CD4-positive, alpha-beta T cell treated with Interleukin-1 beta for 1 hour (primary cell): ENCODE results near the gene STAB2.

Experiments used
- DNase-seq, 2 donors: peaks; one replicate each; pipeline ENCODE4 v3.0.0-alpha.2; 2020 to 2022

Gene STAB2, protein sequence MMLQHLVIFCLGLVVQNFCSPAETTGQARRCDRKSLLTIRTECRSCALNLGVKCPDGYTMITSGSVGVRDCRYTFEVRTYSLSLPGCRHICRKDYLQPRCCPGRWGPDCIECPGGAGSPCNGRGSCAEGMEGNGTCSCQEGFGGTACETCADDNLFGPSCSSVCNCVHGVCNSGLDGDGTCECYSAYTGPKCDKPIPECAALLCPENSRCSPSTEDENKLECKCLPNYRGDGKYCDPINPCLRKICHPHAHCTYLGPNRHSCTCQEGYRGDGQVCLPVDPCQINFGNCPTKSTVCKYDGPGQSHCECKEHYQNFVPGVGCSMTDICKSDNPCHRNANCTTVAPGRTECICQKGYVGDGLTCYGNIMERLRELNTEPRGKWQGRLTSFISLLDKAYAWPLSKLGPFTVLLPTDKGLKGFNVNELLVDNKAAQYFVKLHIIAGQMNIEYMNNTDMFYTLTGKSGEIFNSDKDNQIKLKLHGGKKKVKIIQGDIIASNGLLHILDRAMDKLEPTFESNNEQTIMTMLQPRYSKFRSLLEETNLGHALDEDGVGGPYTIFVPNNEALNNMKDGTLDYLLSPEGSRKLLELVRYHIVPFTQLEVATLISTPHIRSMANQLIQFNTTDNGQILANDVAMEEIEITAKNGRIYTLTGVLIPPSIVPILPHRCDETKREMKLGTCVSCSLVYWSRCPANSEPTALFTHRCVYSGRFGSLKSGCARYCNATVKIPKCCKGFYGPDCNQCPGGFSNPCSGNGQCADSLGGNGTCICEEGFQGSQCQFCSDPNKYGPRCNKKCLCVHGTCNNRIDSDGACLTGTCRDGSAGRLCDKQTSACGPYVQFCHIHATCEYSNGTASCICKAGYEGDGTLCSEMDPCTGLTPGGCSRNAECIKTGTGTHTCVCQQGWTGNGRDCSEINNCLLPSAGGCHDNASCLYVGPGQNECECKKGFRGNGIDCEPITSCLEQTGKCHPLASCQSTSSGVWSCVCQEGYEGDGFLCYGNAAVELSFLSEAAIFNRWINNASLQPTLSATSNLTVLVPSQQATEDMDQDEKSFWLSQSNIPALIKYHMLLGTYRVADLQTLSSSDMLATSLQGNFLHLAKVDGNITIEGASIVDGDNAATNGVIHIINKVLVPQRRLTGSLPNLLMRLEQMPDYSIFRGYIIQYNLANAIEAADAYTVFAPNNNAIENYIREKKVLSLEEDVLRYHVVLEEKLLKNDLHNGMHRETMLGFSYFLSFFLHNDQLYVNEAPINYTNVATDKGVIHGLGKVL (N-terminal part only)

DNA sequence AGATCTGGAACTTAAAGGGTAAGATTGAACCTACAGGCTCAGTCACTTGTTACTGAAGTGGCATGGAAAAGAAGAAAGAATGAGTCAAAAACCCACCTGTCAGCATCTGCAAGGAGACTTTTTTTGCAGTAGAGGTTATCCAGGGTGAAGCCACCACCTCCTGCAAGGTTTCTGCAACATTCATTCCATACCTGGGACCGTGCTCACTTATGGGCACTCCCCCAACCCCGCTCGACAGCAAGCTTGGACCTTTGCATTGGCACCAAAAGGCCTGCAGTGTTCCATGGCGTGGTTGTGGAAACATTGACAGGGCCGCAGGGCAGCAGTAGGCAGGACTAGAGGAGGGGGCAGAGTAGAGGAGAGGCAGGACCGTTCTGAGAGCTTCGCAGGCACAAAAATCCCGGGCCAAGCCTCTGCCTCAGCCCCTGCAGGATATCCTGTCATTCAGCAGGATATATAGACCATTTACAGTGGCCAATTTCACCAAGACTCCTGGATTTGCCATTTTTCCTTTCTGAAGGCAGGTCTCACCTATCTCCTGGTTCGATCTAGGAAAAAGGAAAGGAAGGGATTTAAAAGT, at the start of gene STAB2:
Gene STAB2, plus strand, starts transcription at position 483 of the 580 bp plus-strand sequence. CDS start 204 bp downstream, outside the sequence.
- DNase-seq, result no peak

DNA sequence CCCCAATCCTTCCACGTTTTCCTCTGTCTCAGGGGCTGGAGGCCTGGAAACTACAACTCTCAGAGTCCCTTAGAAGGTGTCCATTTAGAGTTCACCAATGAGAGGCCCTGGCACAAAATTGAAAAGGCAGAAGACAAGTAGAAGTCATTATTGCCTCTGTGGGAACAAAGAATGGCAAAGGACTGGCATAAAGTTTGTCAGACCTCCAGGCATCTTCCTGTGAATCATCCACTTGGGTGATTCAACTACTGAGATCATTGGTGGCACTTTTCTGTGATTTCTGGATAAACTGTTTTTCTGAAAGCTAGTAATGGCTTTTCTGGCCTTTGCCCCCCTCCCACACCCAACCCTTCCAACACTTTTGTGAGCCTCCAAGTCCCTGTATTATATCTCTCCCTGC, 48.7 kb upstream of the STAB2 start:
- no peak for DNase-seq

DNA sequence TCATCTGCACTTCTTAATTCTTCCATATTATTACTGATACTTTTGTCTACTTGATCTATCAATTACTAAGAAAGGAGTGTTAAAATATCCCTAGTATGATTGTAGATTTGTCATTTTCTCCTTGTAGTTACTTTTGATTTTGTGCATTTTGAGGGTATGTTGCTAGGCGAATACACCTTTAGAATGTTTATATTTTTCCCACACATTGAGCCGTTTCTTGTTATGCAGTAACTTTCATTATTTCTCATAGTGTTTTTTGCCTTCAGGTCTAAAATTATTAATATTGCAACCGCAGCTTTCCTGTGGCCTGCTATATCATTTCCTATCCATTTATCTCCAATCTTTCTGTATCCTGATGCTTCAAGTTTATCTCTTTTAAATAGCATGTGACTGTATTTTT, 46.8 kb upstream of the STAB2 start:
- DNase-seq, result no peak

DNA sequence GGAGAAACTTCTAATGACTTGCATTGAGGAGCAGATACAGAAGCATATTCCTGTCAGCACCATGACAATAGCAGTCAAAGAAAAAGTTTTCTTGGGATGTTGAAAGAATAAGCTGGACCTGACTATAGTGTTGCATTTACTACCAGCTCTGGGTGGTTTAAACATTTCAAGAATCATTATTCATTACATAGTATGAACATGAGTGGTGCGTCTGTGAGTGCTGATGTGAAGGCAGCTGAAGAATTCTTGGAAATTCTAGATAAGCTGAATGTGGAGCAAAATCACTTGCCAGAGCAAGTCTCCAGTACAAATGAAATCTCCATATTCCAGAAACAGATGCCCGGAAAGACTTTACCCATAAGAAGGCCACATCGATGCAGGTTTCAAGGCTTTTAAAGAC, 45.0 kb upstream of the STAB2 start:
- DNase-seq, result no peak

DNA sequence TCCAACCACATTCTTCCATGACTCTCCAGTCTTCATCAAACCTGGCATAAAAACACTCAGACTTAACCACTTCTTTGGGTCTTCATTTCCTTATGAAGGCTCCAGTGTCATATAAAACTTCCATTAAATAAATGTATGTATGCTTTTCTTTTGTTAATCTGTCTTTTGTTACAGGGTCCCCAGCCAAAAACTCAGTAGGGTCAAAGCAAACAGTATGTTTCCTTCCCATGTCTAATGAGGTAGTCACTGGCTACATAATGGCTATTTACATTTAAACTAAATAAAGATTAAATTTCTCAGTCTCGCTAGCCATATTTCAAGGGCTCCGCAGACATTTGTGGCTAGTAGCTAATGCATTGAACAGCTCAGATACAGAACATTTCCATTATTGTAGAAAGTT, 40.1 kb upstream of the STAB2 start:
- DNase-seq, result no peak

DNA sequence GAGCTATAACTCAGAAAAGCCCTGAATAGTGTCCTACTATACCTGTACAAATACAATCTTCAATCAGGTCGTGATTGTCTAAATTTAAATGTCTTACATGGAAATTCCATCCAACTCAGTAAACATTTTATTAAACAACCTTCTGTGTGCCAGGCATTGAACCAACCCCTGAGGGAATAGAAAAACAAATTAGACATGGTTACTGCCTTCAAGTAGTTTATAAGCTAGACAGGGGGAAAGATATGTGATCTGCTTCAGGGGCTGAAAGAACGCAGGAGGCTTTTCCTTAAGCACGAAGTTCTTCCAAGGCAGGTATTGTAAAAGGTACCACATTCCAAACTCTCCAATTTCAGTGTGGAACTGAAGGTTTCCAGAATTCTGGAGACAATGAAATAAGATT, 39.7 kb upstream of the STAB2 start:
- DNase-seq, result no peak

DNA sequence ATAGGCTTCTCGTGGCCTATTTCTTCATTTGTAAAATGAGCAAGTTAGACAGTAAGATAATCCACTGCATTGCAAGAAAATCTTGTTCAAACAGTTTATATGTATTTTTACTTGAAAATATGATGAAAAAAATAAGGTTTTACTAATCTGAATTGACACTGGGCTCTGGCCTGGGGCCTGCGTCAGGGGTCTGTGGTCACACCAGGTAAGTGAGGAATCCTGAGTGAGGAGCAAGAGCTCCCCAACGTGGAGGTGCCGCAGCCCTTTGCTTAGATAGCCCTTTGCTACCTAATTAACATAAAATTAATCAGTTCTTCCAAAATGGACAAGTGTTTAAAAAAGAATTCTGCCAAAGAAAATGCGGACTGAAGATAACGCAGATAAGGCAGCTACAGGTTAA, 39.1 kb upstream of the STAB2 start:
- DNase-seq, result no peak

DNA sequence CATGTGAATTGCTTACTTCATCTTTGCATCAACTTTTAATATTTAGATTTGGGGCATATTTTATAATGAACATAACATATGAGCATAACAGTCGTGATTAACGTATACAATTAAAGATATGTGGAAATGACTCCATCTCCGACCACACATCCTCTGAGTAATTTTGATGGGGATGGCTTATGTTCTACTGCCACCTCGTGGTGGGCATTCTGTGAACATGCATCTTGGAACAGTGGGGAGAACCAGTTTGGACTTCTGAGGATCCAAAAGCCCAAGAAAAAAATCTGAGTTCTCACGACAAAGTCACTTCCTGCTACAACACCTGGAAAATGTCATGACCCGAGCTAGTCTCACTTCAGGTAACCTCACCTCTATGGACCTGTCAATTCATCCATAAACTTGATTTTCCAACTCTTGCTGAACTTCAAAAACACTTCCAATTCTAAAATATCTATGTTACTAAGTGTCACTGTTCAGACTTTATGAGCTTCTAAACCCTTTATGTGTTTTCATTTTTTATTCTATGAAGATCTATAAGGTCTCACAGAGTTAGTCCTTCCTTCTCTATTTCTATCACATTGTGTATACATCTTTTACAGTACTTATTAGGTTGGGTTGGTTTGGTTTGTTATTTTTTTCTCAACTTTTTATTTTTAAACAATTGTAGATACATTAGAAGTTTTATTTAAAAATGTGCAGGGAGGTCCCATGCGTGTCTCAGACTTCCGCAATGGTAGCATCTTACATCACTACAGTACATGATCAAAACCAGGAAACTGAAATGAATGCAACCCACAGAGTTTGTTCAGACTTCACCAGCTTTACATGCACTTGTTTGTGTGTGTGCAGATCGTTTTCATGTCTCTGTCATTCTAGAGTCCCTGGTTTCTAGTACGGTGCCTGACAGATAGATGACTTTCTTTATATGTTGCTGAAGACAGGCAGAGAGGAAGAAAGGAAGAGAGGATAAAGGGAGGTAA, 38.2 kb upstream of the STAB2 start:
- DNase-seq, result peak; percentile 54 to 66

DNA sequence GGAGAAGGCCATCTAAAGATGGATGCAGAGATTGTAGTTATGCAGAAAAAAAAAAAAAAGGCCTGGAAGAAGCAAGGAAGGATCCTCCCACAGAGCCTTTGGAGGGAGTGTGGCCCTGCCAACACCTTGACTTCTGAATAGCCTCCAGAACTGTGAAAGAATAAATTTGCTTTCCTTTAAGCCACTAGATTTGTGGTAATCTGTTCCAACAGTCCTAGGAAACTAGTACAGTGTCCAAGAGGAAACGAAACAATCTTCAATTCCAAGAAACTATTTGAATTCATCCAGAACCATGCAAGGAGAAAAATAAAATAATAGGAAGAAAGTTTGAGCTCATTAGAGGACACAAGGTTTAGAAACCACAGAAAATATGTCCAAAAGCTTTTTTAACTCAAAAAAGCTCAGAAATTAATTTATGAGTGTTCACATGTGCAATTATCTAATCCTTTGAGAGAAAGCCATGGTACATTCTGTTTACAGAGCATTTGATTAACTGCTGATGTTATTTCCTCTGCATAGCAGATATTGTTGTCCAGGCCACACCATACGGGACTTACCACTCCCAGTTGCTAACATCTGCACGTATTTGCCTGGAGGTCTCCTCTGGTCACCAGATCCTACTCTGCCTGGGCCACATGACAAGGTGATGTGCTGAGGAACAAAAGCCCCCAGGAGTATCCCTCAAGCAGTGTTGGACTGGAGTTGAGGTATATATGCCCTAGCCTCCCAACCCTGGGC, 30.0 kb upstream of the STAB2 start:
- no peak for DNase-seq

DNA sequence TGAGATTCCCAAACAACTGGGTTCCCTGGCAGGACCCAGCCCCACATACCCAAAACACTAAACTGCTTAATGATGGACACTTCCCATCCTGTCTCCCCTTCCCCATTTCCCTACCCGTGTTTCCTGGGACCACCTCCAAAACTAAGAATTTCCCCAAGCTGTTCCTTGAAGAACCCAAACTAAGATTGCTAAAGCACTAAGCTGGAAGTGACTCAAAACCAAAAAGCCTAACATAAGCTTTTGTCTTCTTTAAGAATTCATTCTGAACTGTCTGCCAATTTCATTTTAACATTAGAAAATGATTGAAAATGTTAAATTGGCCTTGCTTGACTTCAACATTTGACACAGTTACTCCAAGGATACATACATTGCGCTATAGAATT, 29.5 kb upstream of the STAB2 start:
- no peak for DNase-seq

DNA sequence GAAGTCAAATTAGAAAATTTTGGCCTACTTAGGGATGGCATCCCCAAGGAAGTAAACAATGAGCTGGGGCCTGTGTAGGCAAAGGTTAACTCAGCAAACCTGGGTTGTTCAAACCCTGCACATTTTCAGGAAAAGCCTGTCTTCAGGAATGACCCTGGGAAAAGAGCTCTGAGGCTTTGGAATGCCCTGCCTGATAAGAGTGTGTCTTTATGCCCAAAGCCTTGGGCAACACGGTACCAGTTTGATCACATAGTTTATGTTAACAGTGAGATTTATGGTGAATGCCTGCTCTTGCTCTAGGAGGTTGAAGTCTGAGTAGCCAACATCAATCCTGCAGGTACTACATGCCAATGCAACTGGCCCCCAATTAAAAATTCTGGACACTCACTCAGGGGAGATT, 28.2 kb upstream of the STAB2 start:
- no peak for DNase-seq

DNA sequence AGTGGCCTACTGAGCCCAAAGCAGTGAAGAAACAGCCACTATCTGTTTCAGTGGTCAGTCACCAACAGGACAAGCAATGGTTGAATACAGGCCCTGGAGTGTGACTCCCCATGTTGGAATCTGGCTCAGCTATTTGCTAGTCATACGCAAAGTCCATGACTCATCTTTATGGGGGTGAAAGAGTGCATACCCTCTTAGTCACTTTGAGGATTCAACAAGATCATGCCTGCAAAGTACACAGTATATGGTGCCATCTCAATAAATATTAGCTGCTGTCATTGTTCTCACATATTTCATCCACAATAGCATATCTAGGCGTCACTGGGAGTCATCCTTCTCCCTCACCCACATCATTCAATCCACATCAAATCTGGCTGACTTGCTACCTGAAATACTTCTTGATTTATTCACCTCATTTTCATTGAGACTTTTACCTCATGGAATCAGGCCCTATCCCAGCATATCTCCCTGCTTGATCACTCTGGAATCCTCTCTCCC, 26.4 kb upstream of the STAB2 start:
- no peak for DNase-seq

DNA sequence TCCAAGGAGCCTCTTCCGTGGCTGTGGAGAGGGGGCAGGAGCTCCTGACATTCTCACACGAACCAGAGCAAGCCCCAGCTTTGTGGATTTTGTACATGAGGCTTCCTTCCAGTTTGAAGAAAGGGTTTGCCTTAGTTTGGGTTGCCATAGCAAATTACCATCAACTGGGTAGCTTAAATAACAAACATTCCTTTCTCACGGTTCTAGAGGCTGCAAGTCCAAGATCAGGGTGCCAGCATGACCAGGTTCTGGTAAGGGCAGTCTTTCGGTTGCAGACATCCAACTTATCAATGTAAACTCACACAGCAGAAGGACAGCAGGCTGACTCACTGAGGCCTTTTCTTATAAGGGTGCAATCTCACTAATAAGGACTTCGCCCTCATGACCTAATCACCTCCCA, 25.9 kb upstream of the STAB2 start:
- no peak for DNase-seq

DNA sequence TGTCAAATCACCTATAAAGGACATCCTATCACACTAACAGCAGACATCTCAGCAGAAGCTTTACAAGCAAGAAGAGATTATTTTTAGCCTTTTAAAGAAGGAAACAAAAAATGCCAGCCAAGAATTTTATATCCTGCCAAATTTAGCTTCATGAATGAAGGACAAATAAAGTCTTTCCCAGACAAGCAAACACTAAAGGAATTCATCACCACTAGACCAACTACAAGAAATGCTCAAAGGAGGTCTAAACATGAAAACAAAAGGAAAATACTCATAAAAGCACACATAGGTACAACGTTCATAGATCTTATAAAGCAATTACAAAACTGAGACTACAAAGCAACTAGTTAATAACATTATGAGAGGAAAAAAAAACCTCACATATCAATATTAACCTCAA, 20.7 kb upstream of the STAB2 start:
- no peak for DNase-seq

DNA sequence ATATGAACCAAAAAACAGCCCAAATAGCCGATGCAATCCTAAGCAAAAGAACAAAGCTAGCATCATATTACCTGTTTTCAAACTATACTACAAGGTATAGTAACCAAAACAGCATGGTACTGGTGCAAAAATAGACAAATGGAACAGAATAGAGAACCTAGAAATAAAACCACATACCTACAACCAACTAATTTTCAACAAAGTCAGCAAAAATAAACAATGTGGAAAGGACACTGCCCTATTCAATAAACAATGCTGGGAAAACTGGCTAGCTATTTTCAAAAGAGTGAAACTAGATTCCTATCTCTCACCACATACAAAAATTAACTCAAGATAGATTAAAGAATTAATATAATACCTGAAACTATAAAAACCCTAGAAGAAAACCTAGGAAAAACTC, 17.8 kb upstream of the STAB2 start:
- DNase-seq, result no peak

DNA sequence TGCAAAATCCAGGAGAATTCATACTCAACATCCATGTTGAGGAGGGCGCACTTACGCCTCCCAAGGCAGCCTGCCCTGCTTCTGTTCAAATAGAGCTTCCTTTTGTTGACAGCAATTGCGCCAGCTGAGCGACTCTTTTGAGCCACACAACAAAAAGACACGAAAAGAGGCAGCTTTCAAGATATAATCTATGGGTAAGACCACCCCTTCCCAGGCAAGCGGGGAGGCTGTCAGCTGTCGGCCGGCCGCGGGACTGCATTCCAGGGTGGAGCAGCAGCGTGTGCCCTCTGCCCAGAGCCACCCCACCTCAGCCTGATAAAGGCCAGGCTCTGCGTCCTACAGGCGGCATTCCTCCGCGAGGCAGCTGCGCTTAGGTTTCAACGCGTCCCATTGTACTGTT, 15.8 kb upstream of the STAB2 start:
- DNase-seq, result no peak

DNA sequence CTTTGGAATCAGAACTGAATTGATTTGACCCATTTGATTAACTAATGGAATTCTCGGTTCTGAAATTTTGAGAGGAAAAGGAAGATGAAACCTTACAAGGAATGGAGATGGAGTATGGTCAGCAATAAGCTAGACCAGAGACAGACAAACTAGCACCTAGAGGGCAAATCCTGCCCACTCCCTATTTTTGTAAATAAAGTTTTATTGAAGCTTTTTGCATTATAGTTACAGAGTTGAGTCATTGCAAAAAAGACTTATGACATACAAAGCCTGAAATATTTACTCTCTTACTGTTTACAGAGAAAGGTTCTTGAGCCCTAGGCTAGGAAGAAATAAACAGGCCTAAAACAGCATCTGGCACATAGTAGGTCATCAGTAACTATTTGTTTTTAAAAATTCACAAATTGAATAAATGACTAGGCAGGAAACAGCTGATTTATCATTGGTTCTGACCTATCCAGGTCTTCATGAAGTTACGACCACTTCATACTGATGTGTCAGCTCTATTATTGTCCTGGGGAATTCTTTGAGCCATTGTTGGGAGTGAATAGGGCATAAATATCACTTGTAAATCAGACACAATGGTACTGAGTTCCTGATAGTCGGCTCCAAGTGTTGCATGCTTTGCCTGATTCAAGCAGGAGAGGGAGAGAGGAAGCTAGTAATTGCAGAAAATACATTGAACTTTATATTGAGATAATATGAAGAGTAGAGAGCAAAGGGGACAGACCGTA, 14.6 kb upstream of the STAB2 start:
- no peak for DNase-seq

DNA sequence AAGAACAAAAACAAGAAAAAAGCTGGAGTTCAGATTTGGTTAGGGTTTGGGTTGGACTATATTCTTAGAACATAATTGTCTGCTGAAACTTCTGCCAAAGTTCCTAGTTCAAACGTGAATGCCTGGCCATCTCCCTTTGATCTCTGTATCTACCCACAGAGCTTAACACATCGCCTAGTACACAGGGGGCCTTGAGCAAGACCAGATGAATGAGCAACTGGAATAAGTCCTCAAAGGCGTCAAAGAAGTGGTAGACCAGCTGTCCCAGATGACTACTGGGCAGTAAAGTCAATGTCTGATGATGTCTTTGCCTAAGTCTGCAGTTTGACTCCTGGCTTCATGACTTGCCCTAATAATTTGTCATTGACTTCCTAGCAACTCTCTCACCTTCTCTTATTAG, 13.9 kb upstream of the STAB2 start:
- no peak for DNase-seq

DNA sequence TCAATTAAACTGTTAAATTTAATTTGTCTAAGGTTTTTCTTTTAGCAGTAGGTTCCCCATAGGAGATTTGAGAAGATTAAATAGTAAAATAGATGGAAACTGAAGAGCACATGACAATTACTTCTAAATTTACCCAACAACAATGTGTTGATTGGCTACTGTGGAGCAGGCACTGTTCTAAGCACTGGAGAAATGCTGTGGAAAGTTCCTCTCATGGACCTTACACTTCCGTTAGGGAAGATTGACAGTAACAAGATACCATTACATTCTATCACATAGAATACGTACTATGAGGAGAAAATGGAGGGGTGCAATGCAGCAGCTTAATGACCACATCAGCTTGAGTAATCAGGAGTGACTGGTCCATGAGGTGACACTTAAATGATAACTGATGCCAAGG, 8.1 kb upstream of the STAB2 start:
- DNase-seq, result no peak

DNA sequence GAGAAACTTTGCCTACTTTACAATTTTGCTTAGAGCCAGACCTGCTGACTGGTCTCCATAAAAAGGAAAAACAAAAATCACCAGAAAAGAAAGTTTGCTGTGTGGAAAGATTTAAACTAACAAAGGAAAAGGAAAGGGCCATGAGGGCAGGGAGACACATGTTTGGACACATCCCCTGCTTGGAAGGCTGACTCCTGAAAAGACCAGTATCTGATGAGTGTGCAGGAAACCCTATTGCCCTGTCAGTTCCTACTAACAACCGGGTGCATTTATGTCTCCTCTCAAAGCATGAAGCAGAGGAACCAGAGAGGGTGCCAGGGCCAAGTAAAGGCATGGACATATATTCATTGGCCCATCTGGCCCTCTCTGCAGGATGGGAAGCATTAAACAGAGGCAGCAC, 7.0 kb upstream of the STAB2 start:
- no peak for DNase-seq
